Ascending aorta (tissue), 2 donors: ENCODE measurements around the gene RPS6KC1. TPM values are rescaled to one million over a fixed set of nuclear protein-coding genes. Genes with fewer than 3 reads are reported as not detected.

Experiments used
- DNase-seq, 2 donors: peaks; one replicate each; pipeline ENCODE4 v3.0.0-alpha.2; 2019; ENCODE audit warnings: low spot score in 2 of 2
- H3K27ac ChIP-seq, 2 donors: fragments of 200-600 bp; sonication (generic); one replicate each; pipeline ENCODE4 v1.5.1; 2016 to 2017; ENCODE audit warnings: mild to moderate bottlenecking in 1 of 2
- H3K27me3 ChIP-seq: fragments of 200-600 bp; sonication (generic); one replicate; pipeline ENCODE4 v1.5.1; 2017
- H3K36me3 ChIP-seq, 2 donors: fragments of 200-600 bp; sonication (generic); one replicate each; pipeline ENCODE4 v1.5.1; 2016
- H3K4me1 ChIP-seq, 2 donors: fragments of 200-600 bp; sonication (generic); one replicate each; pipeline ENCODE4 v1.5.1; 2016 to 2017; ENCODE audit warnings: mild to moderate bottlenecking in 1 of 2
- H3K4me3 ChIP-seq, 2 donors: fragments of 200-600 bp; sonication (generic); one replicate each; pipeline ENCODE4 v1.5.1; 2016 to 2017; ENCODE audit warnings: mild to moderate bottlenecking in 1 of 2
- H3K9me3 ChIP-seq, 2 donors: fragments of 200-600 bp; sonication (generic); one replicate each; pipeline ENCODE4 v1.5.1; 2016
- intact Hi-C: fragments of 100-400 bp; cut with DNase I; formaldehyde crosslinking; loops from one replicate; pipeline ENCODE4 v1.15.1; 2023
- total RNA-seq: library from RNA; depleted of rRNA; stranded (reverse); fragments of >200 nt; gene quantifications from one replicate; pipeline ENCODE4 v1.1.0, GENCODE V29; 2016
- TF ChIP-seq, protein P1 (sequence below), 3 experiments: fragments of 200-600 bp in 2 of 3; fragments of 450-650 bp in 1 of 3; sonication (generic) in 2 of 3; IDR thresholded peaks; one replicate each; pipeline ENCODE4 v1.5.1; 2016 to 2019; ENCODE audit warnings: antibody characterized with exemption in 3 of 3, mild to moderate bottlenecking in 1 of 3, moderate library complexity in 1 of 3

Gene RPS6KC1
- total RNA-seq, 1 donor from 2014 or later: 21.0 TPM

DNA sequence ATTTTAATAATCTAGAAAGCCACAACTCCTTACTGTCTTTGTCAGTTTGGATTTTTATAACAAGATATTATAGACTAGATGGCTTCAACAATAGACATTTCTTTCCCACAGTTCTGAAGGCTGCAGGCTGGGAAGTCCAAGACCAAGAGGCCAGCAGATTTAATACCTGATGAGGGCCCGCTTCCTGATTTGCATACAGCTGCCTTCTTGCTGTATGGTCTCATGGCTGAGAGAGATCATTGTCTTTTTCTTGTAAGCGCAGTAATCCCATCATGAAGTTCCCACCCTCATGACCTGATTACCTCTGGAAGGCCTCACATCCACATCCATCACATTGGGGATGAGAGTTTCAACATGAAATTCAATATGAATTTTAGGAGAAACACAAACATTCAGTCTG lies 9.8 kb downstream of the RPS6KC1 start:
- DNase-seq: no peak

DNA sequence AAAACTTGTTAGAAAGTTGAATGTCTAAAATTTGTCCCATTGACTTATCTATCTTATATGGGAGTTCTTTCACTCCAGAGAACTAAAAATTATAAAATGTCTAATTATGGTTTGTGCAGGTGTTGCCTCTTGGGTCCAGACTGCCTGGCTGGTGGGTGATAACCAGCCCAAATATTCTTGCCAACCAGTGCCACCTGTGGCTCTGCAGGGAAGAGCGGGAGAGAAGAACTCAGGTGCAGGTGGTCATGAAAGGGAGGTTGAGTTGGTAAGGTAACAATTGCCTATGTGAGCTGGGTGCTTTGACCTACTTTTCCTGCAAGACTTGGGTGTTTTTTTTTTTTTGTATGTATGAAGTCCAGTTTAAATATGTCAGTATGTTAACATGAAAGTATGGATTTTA lies 10.2 kb downstream of the RPS6KC1 start:
- DNase-seq: no peak
- Histone ChIP-seq H3K27ac (no peak overlapping the region), H3K27me3 (no peaks in the 10 kb centered on the region), H3K9me3 (no peaks in the 10 kb centered on the region), H3K4me1 (no peaks in the 10 kb centered on the region), H3K4me3 (no peak overlapping the region), H3K36me3 (no peaks in the 10 kb centered on the region)
- TF ChIP-seq, protein P1, sequence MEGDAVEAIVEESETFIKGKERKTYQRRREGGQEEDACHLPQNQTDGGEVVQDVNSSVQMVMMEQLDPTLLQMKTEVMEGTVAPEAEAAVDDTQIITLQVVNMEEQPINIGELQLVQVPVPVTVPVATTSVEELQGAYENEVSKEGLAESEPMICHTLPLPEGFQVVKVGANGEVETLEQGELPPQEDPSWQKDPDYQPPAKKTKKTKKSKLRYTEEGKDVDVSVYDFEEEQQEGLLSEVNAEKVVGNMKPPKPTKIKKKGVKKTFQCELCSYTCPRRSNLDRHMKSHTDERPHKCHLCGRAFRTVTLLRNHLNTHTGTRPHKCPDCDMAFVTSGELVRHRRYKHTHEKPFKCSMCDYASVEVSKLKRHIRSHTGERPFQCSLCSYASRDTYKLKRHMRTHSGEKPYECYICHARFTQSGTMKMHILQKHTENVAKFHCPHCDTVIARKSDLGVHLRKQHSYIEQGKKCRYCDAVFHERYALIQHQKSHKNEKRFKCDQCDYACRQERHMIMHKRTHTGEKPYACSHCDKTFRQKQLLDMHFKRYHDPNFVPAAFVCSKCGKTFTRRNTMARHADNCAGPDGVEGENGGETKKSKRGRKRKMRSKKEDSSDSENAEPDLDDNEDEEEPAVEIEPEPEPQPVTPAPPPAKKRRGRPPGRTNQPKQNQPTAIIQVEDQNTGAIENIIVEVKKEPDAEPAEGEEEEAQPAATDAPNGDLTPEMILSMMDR (IDR thresholded peaks at IDR 0.05): no peak
- intact Hi-C loops: no loop called here

More for the DNA sequence above, 9.8 kb downstream of the RPS6KC1 start:
- Histone ChIP-seq H3K27ac (no peak overlapping the region), H3K36me3 (no peaks in the 10 kb centered on the region), H3K9me3 (no peaks in the 10 kb centered on the region), H3K27me3 (no peaks in the 10 kb centered on the region), H3K4me3 (no peak overlapping the region), H3K4me1 (no peaks in the 10 kb centered on the region)
- TF ChIP-seq, protein P1 (IDR thresholded peaks at IDR 0.05): no peak
- intact Hi-C loops: no loop called here

DNA sequence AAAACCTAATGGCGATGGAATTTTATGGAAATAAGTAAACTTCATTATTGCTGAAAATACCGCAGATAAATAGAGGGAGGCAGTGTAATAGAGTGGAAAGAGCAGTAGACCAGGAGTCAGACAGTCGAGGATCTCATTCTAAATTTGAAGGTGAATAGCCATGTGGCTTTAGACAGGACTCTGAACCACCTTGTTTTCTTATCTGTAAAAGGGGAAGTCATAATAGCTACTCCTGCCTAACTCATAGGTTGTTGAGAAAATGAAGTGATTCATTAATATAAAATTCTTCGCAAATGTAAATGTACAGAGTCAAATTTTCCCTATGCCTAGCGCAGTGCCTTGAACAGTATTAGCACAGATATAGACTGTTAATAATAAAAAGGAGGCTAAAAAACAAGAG lies 14.8 kb downstream of the RPS6KC1 start:
- no peaks in the 10 kb centered on the region for H3K36me3 ChIP-seq
- intact Hi-C loops: no loop called here
- no peak overlapping the region for H3K27ac ChIP-seq
- TF ChIP-seq, protein P1 (IDR thresholded peaks at IDR 0.05): no peak
- no peaks in the 10 kb centered on the region for H3K27me3 ChIP-seq
- no peaks in the 10 kb centered on the region for H3K4me1 ChIP-seq
- DNase-seq: no peak
- H3K4me3 ChIP-seq: no peak overlapping the region
- H3K9me3 ChIP-seq: no peaks in the 10 kb centered on the region

DNA sequence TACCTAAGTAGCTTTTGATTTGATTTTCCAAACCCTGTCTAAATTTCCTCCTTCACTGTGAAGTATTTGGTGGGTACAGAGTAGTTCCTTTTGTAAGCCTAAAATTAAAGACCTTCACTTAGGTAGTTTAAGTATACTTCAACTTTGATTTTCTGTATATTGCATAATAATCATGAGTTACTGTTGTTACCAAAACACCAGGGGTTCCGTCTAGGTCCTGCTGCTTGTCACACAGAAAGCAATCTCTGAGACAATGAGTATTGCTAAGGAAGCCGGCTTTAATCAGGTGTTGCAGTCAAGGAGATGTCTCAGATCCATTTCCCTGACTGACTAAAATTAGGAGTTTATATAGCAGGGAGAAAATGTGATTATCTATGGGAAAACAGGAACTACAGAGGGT lies 15.3 kb downstream of the RPS6KC1 start:
- TF ChIP-seq, protein P1 (IDR thresholded peaks at IDR 0.05): no peak
- DNase-seq: no peak
- Histone ChIP-seq H3K27ac (no peak overlapping the region), H3K4me3 (no peak overlapping the region), H3K27me3 (no peaks in the 10 kb centered on the region), H3K9me3 (no peaks in the 10 kb centered on the region), H3K36me3 (no peaks in the 10 kb centered on the region), H3K4me1 (no peaks in the 10 kb centered on the region)
- intact Hi-C loops: no loop called here

DNA sequence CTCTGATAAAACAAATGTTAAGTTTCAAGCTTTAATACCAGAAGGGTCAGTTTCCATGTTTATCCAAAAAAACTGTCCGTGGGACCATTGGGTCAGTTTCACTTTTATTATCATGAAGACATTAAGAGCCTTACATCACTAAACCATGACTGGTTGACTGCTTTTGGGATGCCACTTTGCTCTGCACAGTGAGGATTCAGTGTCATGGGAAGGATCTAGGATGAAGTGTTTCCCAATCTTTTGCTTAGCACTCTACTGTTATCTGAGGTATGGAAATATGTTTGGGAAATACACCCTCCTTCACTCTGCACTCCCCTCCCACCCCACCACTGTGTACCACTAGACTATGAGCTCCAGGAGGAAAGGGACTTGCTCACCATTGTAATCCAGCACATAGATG lies 16.3 kb downstream of the RPS6KC1 start:
- no peak overlapping the region for H3K27ac ChIP-seq
- intact Hi-C loops: no loop called here

More for the DNA sequence above, 16.3 kb downstream of the RPS6KC1 start:
- Histone ChIP-seq H3K36me3 (no peaks in the 10 kb centered on the region), H3K9me3 (no peaks in the 10 kb centered on the region), H3K27me3 (no peaks in the 10 kb centered on the region), H3K4me1 (no peaks in the 10 kb centered on the region), H3K4me3 (no peak overlapping the region)
- TF ChIP-seq, protein P1 (IDR thresholded peaks at IDR 0.05): no peak
- no peak for DNase-seq
